Left ventricle myocardium inferior (tissue), 1 donor: Measurements from ENCODE around the gene ZNF80. TPM values are rescaled to one million over a fixed set of nuclear protein-coding genes. Genes with fewer than 3 reads are reported as not detected.
"Not testable (repeated sequence)": the region's sequence is repeated elsewhere in the genome, so short reads cannot be mapped to it uniquely, and the experiment has no call there.

ENCODE experiments used
- DNase-seq: peaks from one replicate; pipeline ENCODE4 v3.0.0-alpha.2; 2020
- H3K27ac ChIP-seq: fragments of 200-600 bp; replicated peaks from 2 replicates; pipeline ENCODE4 v1.8.0; 2021
- H3K27me3 ChIP-seq: fragments of 200-600 bp; 2 replicates; pipeline ENCODE4 v1.8.0; 2021; ENCODE audit warnings: low read depth
- H3K36me3 ChIP-seq: fragments of 200-600 bp; 2 replicates; pipeline ENCODE4 v1.8.0; 2021
- H3K4me1 ChIP-seq: fragments of 200-600 bp; 2 replicates; pipeline ENCODE4 v1.8.0; 2021
- H3K4me3 ChIP-seq: fragments of 200-600 bp; 2 replicates; pipeline ENCODE4 v1.8.0; 2021; ENCODE audit warnings: mild to moderate bottlenecking, moderate library complexity
- H3K9me3 ChIP-seq: fragments of 200-600 bp; replicated peaks from 2 replicates; pipeline ENCODE4 v1.8.0; 2021
- intact Hi-C: fragments of 100-400 bp; cut with micrococcal nuclease; formaldehyde crosslinking; loops from one replicate; pipeline ENCODE4 v1.11.0; 2022
- total RNA-seq: library from RNA; stranded (reverse); fragmentation: NEBNext Ultra II Directional; extraction: Animal tissue kit (Norgen Biotek cat#: 25700); gene quantifications from one replicate; pipeline ENCODE4 v1.2.1, GENCODE V29; 2021
- TF ChIP-seq, protein P1 (sequence below): fragments of 200-600 bp; IDR thresholded peaks from 2 replicates; pipeline ENCODE4 v1.8.0; 2021; ENCODE audit warnings: antibody characterized with exemption, mild to moderate bottlenecking, borderline replicate concordance
- donor health status: DM: no; HTN: yes; CAD: no; lungs with severe emphysema.

The ZNF80 gene
- total RNA-seq, 1 donor from 2014 or later, result not detected

DNA sequence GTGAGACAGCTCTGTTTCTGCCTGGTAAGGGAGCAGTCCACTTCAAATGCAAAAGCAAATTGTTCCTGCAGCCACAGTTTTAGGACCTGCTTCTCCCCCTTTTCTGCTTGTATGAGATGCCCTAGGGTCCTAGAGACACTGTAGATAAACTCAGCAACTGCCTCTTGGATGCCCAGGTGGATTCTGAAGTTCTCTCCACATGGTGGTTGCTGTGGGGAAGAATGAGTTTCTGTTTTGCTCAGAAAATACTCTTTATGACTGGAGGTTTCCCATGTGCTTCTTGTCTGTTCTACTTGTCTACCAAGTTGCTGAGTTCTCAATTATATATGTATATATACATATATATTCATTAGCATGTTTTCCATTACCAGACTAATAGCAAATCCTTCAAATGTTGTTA, 5.6 kb upstream of the ZNF80 start:
- no peaks in the 10 kb centered on the region for H3K4me1 ChIP-seq
- DNase-seq, result no peak
- no peak overlapping the region for H3K4me3 ChIP-seq
- intact Hi-C loops, result no loop called here
- H3K9me3 ChIP-seq, result peaks cover 11% of the 10 kb centered on the region
- TF ChIP-seq, protein P1, sequence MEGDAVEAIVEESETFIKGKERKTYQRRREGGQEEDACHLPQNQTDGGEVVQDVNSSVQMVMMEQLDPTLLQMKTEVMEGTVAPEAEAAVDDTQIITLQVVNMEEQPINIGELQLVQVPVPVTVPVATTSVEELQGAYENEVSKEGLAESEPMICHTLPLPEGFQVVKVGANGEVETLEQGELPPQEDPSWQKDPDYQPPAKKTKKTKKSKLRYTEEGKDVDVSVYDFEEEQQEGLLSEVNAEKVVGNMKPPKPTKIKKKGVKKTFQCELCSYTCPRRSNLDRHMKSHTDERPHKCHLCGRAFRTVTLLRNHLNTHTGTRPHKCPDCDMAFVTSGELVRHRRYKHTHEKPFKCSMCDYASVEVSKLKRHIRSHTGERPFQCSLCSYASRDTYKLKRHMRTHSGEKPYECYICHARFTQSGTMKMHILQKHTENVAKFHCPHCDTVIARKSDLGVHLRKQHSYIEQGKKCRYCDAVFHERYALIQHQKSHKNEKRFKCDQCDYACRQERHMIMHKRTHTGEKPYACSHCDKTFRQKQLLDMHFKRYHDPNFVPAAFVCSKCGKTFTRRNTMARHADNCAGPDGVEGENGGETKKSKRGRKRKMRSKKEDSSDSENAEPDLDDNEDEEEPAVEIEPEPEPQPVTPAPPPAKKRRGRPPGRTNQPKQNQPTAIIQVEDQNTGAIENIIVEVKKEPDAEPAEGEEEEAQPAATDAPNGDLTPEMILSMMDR, result no peak
- no peak overlapping the region for H3K27ac ChIP-seq
- H3K36me3 ChIP-seq, result no peaks in the 10 kb centered on the region
- peaks cover 5% of the 10 kb centered on the region for H3K27me3 ChIP-seq

DNA sequence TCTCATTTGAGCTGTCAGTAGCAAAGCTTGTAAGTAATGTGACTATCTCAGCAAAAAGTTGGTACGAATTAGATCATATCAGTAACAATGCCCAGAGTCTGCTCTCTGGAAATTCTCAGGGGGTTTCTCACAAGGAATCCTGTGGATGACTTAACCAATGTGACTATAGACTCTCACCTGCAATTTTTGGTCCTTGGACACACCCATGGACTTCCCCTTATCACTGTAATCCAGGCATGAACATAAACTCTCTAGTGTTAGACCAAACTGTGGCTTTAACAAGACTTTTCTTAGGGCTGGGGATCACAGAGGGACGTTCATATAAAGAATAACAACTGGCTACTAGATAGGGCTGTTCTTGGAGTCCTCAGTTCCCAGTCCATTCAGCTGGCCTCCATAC, 3.9 kb upstream of the ZNF80 start:
- Histone ChIP-seq H3K4me1 (no peaks in the 10 kb centered on the region), H3K27me3 (peaks cover 5% of the 10 kb centered on the region), H3K4me3 (no peak overlapping the region), H3K9me3 (peaks cover 11% of the 10 kb centered on the region), H3K36me3 (no peaks in the 10 kb centered on the region), H3K27ac (no peak overlapping the region)
- intact Hi-C loops, result no loop called here
- TF ChIP-seq, protein P1, result no peak
- no peak for DNase-seq

DNA sequence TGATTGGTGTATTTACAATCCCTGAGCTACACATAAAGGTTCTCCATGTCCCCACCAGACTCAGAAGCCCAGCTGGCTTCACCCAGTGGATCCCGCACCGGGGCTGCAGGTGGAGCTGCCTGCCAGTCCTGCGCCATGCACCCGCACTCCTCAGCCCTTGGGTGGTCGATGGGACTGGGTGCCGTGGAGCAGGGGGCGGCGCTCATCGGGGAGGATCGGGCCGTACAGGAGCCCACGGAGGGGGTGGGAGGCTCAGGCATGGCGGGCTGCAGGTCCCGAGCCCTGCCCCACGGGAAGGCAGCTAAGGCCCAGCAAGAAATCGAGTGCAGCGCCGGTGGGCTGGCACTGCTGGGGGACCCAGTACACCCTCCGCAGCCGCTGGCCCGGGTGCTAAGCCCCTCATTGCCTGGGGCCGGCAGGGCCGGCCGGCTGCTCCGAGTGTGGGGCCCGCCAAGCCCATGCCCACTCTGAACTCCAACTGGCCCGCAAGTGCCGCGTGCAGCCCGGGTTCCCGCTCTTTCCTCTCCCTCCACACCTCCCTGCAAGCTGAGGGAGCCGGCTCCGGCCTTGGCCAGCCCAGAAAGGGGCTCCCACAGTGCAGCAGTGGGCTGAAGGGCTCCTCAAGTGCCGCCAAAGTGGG, 888 bp upstream of the ZNF80 start:
- H3K27me3 ChIP-seq, H3K36me3 ChIP-seq, intact Hi-C loops, H3K4me3 ChIP-seq, DNase-seq, H3K4me1 ChIP-seq, H3K27ac ChIP-seq, H3K9me3 ChIP-seq: not testable (repeated sequence)

DNA sequence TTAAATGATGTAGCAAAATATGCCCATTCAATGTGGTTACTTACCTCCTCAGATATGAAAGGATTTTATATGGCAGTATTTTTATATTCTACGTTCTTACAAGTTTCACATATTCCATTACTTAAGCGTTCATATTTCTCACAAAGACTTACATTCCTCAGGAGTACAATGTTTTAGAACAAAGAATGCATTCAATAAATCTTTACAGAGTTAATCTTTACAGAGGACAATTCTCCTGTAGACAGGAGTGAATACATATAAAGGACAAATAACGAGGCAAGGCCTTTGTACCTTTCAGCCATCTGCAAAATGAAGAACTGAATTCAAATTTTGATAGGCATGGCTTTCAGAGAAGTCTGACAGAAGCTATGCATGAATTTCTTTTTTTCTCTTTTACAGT, 1.9 kb downstream of the ZNF80 start:
- Histone ChIP-seq H3K27me3 (peaks cover 4% of the 10 kb centered on the region), H3K27ac (no peak overlapping the region), H3K36me3 (no peaks in the 10 kb centered on the region), H3K9me3 (no peaks in the 10 kb centered on the region), H3K4me1 (no peaks in the 10 kb centered on the region), H3K4me3 (no peak overlapping the region)
- TF ChIP-seq, protein P1, result no peak
- intact Hi-C loops, result no loop called here
- no peak for DNase-seq

DNA sequence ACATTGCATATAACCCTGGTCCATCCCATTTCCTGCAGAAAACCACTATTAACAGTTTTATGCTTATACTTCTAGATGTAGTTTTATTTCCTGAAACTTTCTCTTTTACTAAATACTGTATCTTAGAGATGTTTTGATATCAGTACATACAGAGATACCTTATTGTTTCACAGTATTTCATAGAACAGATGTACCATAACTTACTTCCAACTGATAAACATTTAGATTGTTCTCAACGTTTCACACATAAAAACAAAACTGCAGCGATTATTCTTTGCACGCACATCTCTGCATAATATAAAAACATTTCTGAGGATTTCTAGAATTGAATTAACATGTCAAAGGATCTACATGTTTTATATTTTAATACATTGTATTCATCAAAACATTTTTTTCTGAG, 2.6 kb downstream of the ZNF80 start:
- no peak for DNase-seq
- no peaks in the 10 kb centered on the region for H3K9me3 ChIP-seq
- no peaks in the 10 kb centered on the region for H3K36me3 ChIP-seq
- no peaks in the 10 kb centered on the region for H3K4me1 ChIP-seq
- peaks cover 6% of the 10 kb centered on the region for H3K27me3 ChIP-seq
- no peak overlapping the region for H3K4me3 ChIP-seq
- H3K27ac ChIP-seq, result no peak overlapping the region
- intact Hi-C loops, result no loop called here
- TF ChIP-seq, protein P1, result no peak

DNA sequence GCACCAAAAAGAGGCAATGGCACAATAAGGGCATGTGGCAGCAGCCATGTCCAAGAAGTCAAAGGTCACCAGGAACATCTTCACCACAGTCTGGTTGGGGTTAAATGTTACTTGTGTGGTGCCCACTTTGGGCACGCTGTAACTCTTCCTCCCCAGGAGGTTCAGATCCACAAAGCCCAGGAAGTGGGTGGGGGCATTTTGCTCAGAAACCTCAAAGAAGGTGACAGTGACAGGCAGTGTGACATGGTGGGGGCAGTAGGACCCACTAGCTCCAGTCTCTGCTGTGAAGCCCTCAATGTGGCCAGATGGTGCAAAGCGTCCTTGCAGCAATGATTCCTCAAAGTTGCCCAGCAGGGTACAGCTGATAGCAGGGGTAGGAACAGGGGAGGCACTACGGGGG, 5.8 kb downstream of the ZNF80 start:
- Histone ChIP-seq H3K4me1 (no peaks in the 10 kb centered on the region), H3K9me3 (no peaks in the 10 kb centered on the region), H3K36me3 (no peaks in the 10 kb centered on the region), H3K4me3 (no peak overlapping the region), H3K27ac (no peak overlapping the region), H3K27me3 (peaks cover 13% of the 10 kb centered on the region)
- DNase-seq, result no peak
- intact Hi-C loops, result no loop called here
- TF ChIP-seq, protein P1, result no peak
